GM13977 (cell line): Measurements from ENCODE around the gene STMN3.

Experiments
- DNase-seq: peaks from one replicate; pipeline ENCODE4 v3.0.0; 2012; ENCODE audit warnings: low spot score
- CTCF ChIP-seq: IDR thresholded peaks from 2 replicates; pipeline ENCODE4 v1.5.1; 2012; ENCODE audit warnings: mild to moderate bottlenecking, control low read depth; ENCODE audit not compliant: insufficient read depth; ENCODE audit errors: extremely low read depth, missing control alignments
- in situ Hi-C: fragments of 300-500 bp; cut with MboI; formaldehyde crosslinking; loops from one replicate; pipeline ENCODE4 v1.12.0; 2022; ENCODE audit warnings: low sequenced_read_pairs, low pct_unique_long_range_greater_than_20kb, mixed read lengths, inconsistent platforms; ENCODE audit not compliant: unreplicated experiment

Gene STMN3

DNA sequence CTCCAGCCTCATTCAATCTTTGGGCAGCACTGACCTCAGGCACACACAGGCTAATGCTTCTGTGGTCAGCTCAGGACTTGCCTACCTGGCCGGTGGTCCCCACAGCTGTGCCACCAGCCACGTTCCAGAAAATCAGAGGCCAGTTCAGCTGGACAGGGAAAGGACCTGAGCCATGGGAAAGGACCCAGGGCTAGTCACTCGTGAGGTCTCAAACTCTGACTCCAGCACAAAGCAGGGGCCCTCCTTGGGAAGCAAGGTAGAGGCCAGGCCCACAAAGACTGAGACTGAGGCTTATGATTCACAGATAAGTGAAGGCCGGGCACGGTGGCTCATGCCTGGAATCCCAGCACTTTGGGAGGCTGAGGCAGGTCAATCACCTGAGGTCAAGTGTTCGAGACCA lies 56.8 kb downstream of the STMN3 start:
- no peak for DNase-seq
- in situ Hi-C loops, result no loop called here
- TF ChIP-seq CTCF, result no peak

- no peak for TF ChIP-seq CTCF
- in situ Hi-C loops, result no loop called here
- no peak for DNase-seq
Measured at GRCh38 chr20:63595416-63596127, 57.7 kb downstream of the STMN3 start.

DNA sequence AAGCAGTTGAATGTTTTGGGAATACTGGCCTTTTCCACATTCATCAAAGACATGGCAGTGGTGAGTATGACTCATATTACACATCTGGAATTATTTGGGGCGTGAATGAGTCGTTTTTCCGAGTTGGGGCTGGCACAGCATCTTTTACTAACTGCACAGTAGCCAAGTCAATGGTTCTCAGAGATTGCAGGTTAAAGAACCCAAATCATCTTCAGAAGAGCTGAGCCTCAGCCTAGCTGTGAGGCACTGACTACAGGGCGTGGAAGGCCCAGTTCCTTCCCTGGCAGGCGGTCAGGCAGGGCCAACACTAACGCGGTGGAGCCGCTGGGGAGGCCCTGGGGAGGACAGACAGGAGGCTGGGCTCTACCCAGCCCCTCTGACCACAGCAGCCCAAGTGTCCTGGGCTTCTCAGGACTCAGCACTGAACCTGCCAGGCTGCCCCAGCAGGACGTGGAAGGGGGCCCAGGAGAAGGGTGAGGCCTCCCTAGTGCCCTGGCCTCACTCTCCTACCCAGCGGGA lies 59.1 kb downstream of the STMN3 start:
- in situ Hi-C loops, result no loop called here
- no peak for TF ChIP-seq CTCF
- DNase-seq, result no peak

- no peak for DNase-seq
- no peak for TF ChIP-seq CTCF
- in situ Hi-C loops, result no loop called here
Measured at GRCh38 chr20:63592661-63593060, 60.6 kb downstream of the STMN3 start.

- TF ChIP-seq CTCF, result no peak
- no peak for DNase-seq
- in situ Hi-C loops, result no loop called here
Measured at GRCh38 chr20:63591786-63592355, 61.4 kb downstream of the STMN3 start.

DNA sequence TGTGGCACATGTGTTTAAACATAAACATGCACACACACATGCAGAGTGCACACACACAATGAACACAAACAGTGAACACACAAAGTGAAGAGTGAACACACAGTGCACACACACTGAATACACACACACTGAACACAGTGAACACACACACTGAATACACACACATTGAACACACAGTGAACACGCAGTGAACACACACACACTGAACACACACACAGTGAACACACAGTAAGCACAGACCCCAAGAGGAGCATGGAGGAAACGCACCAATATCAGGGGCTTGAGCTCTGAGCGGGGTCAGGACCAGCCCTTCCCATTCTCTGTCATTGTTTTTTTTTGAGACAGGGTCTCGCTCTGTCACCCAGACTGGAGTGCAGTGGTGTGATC lies 62.1 kb downstream of the STMN3 start:
- in situ Hi-C loops, result no loop called here
- TF ChIP-seq CTCF, result no peak

More for the DNA sequence above, 62.1 kb downstream of the STMN3 start:
- DNase-seq, result no peak
